WTC11 (cell line): ENCODE data around the gene ZMIZ1.

Experiments used
- CTCF ChIP-seq: fragments of 200-600 bp; IDR thresholded peaks from 2 replicates; pipeline ENCODE4 v1.8.0; 2022; ENCODE audit warnings: antibody characterized with exemption
- FOXK1 ChIP-seq: sonication (generic); formaldehyde crosslinking; IDR thresholded peaks from 2 replicates; pipeline ENCODE4 v1.8.0; 2022; ENCODE audit warnings: mild to moderate bottlenecking, moderate library complexity, missing genetic modification reagents
- MXD4 ChIP-seq: fragments of 250-450 bp; sonication (Bioruptor Pico); IDR thresholded peaks from 2 replicates; pipeline ENCODE4 v1.8.0; 2021; ENCODE audit warnings: mild to moderate bottlenecking, moderate library complexity, borderline replicate concordance
- SP1 ChIP-seq: sonication (generic); formaldehyde crosslinking; conservative IDR thresholded peaks from 2 replicates; pipeline ENCODE4 v1.8.1; 2022; ENCODE audit warnings: missing genetic modification reagents
- USF1 ChIP-seq: sonication (generic); formaldehyde crosslinking; IDR thresholded peaks from 2 replicates; pipeline ENCODE4 v1.8.0; 2022; ENCODE audit warnings: mild to moderate bottlenecking, missing genetic modification reagents
- ZNF416 ChIP-seq: fragments of 250-450 bp; sonication (Bioruptor Pico); IDR thresholded peaks from 2 replicates; pipeline ENCODE4 v1.9.0; 2021; ENCODE audit warnings: mild to moderate bottlenecking, inconsistent platforms
- ZNF671 ChIP-seq: fragments of 250-450 bp; sonication (Bioruptor Pico); IDR thresholded peaks from 2 replicates; pipeline ENCODE4 v1.8.0; 2021; ENCODE audit warnings: mild to moderate bottlenecking

GRCh38 chr10:79310200-79310865 lies 241.6 kb downstream of the ZMIZ1 start:
- no peak for TF ChIP-seq CTCF
- TF ChIP-seq USF1 (CRISPR knock-in tag), result no peak
- no peak for TF ChIP-seq ZNF671 (CRISPR knock-in tag)
- TF ChIP-seq MXD4 (CRISPR knock-in tag), result no peak
- TF ChIP-seq SP1 (CRISPR knock-in tag), result no peak
- TF ChIP-seq FOXK1 (CRISPR knock-in tag), result no peak
- TF ChIP-seq ZNF416 (CRISPR knock-in tag), result no peak
